CD14-positive monocyte (primary cell): ENCODE results near the gene PITHD1. TPM values are rescaled to one million over a fixed set of nuclear protein-coding genes. Genes with fewer than 3 reads are reported as not detected.
"Not testable (repeated sequence)": the region's sequence is repeated elsewhere in the genome, so short reads cannot be mapped to it uniquely, and the experiment has no call there.

Experiments used
- DNase-seq, 3 donors: peaks; one replicate each; pipeline ENCODE4 v3.0.0-alpha.2; 2011 to 2022
- H2AFZ ChIP-seq: 2 replicates; pipeline ENCODE4 v1.6.0; 2012; ENCODE audit warnings: mild to moderate bottlenecking, low read depth, low read length, inconsistent platforms; ENCODE audit not compliant: insufficient read depth, poor library complexity, severe bottlenecking
- H3K27ac ChIP-seq, 2 donors: 1 replicate in 1 of 2; 2 replicates in 1 of 2; pipeline ENCODE4 v1.5.1; 2012 to 2013; ENCODE audit warnings: low read length in 2 of 2, control low read depth in 1 of 2, inconsistent platforms in 1 of 2, low read depth in 1 of 2, mild to moderate bottlenecking in 1 of 2
- H3K27me3 ChIP-seq, 2 donors: one replicate each; pipeline versions ENCODE4 v1.6.0 to v1.6.1; 2011 to 2013; ENCODE audit warnings: low read length in 2 of 2; ENCODE audit not compliant: control insufficient read depth in 2 of 2, insufficient read depth in 2 of 2
- H3K36me3 ChIP-seq, 2 donors: replicated peaks in 1 of 2; 1 replicate in 1 of 2; 2 replicates in 1 of 2; pipeline versions ENCODE4 v1.5.1 to v1.6.1; 2012 to 2013; ENCODE audit warnings: low read length in 2 of 2, control low read depth in 1 of 2, inconsistent platforms in 1 of 2, mild to moderate bottlenecking in 1 of 2; ENCODE audit not compliant: insufficient read depth in 2 of 2, control insufficient read depth in 1 of 2
- H3K4me1 ChIP-seq, 2 donors: 1 replicate in 1 of 2; 2 replicates in 1 of 2; pipeline versions ENCODE4 v1.5.1 to v1.6.1; 2012 to 2013; ENCODE audit warnings: low read length in 2 of 2, control low read depth in 1 of 2, inconsistent platforms in 1 of 2, mild to moderate bottlenecking in 1 of 2, moderate library complexity in 1 of 2; ENCODE audit not compliant: insufficient read depth in 2 of 2, control insufficient read depth in 1 of 2
- H3K4me2 ChIP-seq: replicated peaks from 2 replicates; pipeline ENCODE3; 2012; ENCODE audit warnings: low read length, moderate library complexity, mild to moderate bottlenecking; ENCODE audit not compliant: poor library complexity, severe bottlenecking; ENCODE audit errors: extremely low read depth
- H3K4me3 ChIP-seq, 3 experiments: fragments of 200-600 bp in 1 of 3; sonication (generic) in 1 of 3; replicated peaks in 1 of 3; 1 replicate in 2 of 3; 2 replicates in 1 of 3; pipeline ENCODE4 v1.5.1; 2011 to 2013; ENCODE audit warnings: low read length in 3 of 3, mild to moderate bottlenecking in 3 of 3, control low read depth in 2 of 3, low read depth in 2 of 3, inconsistent platforms in 1 of 3, moderate library complexity in 1 of 3
- H3K79me2 ChIP-seq: 2 replicates; pipeline ENCODE4 v1.6.0; 2012; ENCODE audit warnings: mild to moderate bottlenecking, control low read depth, inconsistent platforms, low read length, moderate library complexity; ENCODE audit not compliant: insufficient read depth
- H3K9ac ChIP-seq: 2 replicates; pipeline ENCODE4 v1.6.0; 2017; ENCODE audit warnings: low read length, mild to moderate bottlenecking; ENCODE audit not compliant: insufficient read depth, poor library complexity, severe bottlenecking
- H3K9me3 ChIP-seq, 2 donors: replicated peaks in 1 of 2; 1 replicate in 1 of 2; 2 replicates in 1 of 2; pipeline versions ENCODE4 v1.5.1 to v1.6.1; 2012 to 2013; ENCODE audit warnings: low read length in 2 of 2, control low read depth in 1 of 2; ENCODE audit not compliant: control insufficient read depth in 1 of 2, insufficient read depth in 1 of 2
- H4K20me1 ChIP-seq: 2 replicates; pipeline ENCODE4 v1.6.0; 2012; ENCODE audit warnings: mild to moderate bottlenecking, low read length, control low read depth, moderate library complexity; ENCODE audit not compliant: insufficient read depth
- H3K27ac Mint-ChIP-seq, 7 donors: one replicate each; pipeline ENCODE4 v1.8.0; 2020; ENCODE audit warnings: mild to moderate bottlenecking in 7 of 7, mixed read lengths in 7 of 7, moderate library complexity in 6 of 7, inconsistent platforms in 2 of 7
- H3K27me3 Mint-ChIP-seq, 3 donors: one replicate each; pipeline ENCODE4 v1.8.0; 2021 to 2022; ENCODE audit warnings: low read depth in 3 of 3, mild to moderate bottlenecking in 3 of 3, mixed read lengths in 3 of 3, moderate library complexity in 3 of 3, inconsistent platforms in 1 of 3
- H3K36me3 Mint-ChIP-seq, 2 donors: one replicate each; pipeline ENCODE4 v1.8.0; 2020; ENCODE audit warnings: mixed read lengths in 2 of 2, inconsistent platforms in 1 of 2, mild to moderate bottlenecking in 1 of 2
- H3K4me1 Mint-ChIP-seq: one replicate; pipeline ENCODE4 v1.8.0; 2020; ENCODE audit warnings: mild to moderate bottlenecking, mixed read lengths
- H3K4me3 Mint-ChIP-seq, 2 donors: one replicate each; pipeline ENCODE4 v1.8.0; 2020; ENCODE audit warnings: mild to moderate bottlenecking in 2 of 2, mixed read lengths in 2 of 2, moderate library complexity in 1 of 2
- H3K9me3 Mint-ChIP-seq, 7 donors: one replicate each; pipeline ENCODE4 v1.8.0; 2020 to 2022; ENCODE audit warnings: mixed read lengths in 7 of 7, mild to moderate bottlenecking in 6 of 7, moderate library complexity in 6 of 7, inconsistent platforms in 2 of 7
- CTCF ChIP-seq: fragments of 200-600 bp; IDR thresholded peaks from one replicate; pipeline ENCODE4 v1.8.0; 2022; ENCODE audit warnings: antibody characterized with exemption, mild to moderate bottlenecking
- WGBS: methylation state at CpG from one replicate; pipeline ENCODE4 v1.1.5; 2013; ENCODE audit warnings: missing lambda C conversion rate; ENCODE audit not compliant: insufficient coverage; 5-methylcytosine and 5-hydroxymethylcytosine counted together
- intact Hi-C, 2 donors: fragments of 100-400 bp; cut with micrococcal nuclease; formaldehyde crosslinking; loops; one replicate each; pipeline versions ENCODE4 v1.15.0 to v1.15.1; 2023
- polyA plus RNA-seq, 3 donors: library from polyadenylated mRNA; depleted of rRNA in 1 of 3; unstranded in 2 of 3; stranded (reverse) in 1 of 3; fragments of 300-500 nt in 2 of 3; fragments of >200 nt in 1 of 3; fragmentation: Illumina TruSeq in 2 of 3; gene quantifications; 1 replicate in 2 of 3; 2 replicates in 1 of 3; pipeline ENCODE4 v1.2.3, GENCODE V29; 2012 to 2021

PITHD1 gene
- polyA plus RNA-seq, 3 donors = 20.8 to 40.8 (median 29.9) TPM

DNA sequence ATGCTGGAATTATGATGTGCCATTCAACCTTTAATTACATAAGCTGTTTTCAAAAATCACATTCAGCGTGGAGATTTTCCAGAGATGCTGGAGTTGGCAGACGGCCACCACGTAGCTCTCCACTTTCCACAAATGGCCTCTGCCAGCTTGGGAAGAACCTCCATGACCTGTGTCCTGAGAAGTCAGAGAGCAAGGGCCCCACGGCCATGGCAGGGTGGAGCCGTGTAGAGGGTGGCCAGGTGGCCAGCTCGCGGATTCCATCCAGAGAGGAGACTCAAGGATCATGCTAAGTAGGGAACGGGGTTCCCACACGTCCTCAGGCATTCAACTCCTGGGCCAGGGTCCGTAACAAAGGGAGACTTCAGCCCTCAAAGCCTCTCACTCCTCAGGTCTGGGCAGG lies 23.7 kb downstream of the PITHD1 start:
- Histone ChIP-seq H3K36me3 (peaks cover 11 to 46% of the 10 kb centered on the region in 2 donors), H3K9ac (no peak overlapping the region), H3K9me3 (no peaks in the 10 kb centered on the region), H3K4me2 (peak overlapping the region; percentile 98), H3K27me3 (no peaks in the 10 kb centered on the region), H2AFZ (no peak overlapping the region), H4K20me1 (no peaks in the 10 kb centered on the region), H3K4me3 (peak overlapping the region in 1 of 3 experiments; percentile 85), H3K27ac (peak overlapping the region in 1 of 2 donors; percentile 97), H3K79me2 (peaks cover 5% of the 10 kb centered on the region), H3K4me1 (peaks cover 51 to 61% of the 10 kb centered on the region in 2 donors)
- no peak for TF ChIP-seq CTCF
- WGBS = 88% methylated on average over 5 of the region's 10 CpGs
- H3K27ac Mint-ChIP-seq = peak overlapping the region in 3 of 7 donors; percentile 53 to 96 (median 92)
- H3K4me1 Mint-ChIP-seq = peaks cover 57% of the 10 kb centered on the region
- peaks cover 0 to 3% (median 3%) of the 10 kb centered on the region in 3 donors for H3K27me3 Mint-ChIP-seq
- H3K4me3 Mint-ChIP-seq = no peak overlapping the region
- DNase-seq = no peak
- intact Hi-C loops = loop anchor here (2.0 to 10.0 kb wide), 2 partner anchors 23 to 113 kb away; partner anchors contain the start of genes CNR2 (in 1 of the 2) and PITHD1 (in 1 of the 2)
- no peaks in the 10 kb centered on the region for H3K9me3 Mint-ChIP-seq
- H3K36me3 Mint-ChIP-seq = peaks cover 47 to 61% of the 10 kb centered on the region in 2 donors

DNA sequence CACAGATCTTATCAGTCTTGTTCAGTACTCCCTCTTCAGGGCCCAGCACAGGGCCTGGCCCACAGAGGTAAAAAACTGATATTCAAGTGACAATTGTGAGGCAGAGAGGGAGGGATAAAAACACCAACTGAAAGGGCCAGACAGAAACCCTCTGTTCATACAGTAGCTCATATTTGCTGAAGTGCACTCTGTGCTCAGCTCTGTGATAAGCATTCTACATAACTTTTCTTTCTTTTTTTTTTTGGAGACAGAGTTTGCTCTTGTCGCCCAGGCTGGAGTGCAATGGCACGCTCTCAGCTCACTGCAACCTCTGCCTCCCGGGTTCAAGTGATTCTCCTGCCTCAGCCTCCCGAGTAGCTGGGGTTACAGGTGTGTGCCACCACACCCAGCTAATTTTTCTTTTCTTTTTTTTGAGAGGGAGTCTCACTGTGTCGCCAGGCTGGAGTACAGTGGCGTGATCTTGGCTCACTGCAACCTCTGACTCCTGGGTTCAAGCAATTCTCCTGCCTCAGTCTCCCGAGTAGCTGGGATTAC lies 24.7 kb downstream of the PITHD1 start:
- H3K4me3 Mint-ChIP-seq, H3K4me3 ChIP-seq, H3K27me3 Mint-ChIP-seq, H3K9me3 ChIP-seq, H3K27me3 ChIP-seq, H4K20me1 ChIP-seq, H3K9ac ChIP-seq, H3K27ac ChIP-seq, H3K4me2 ChIP-seq, DNase-seq, H3K9me3 Mint-ChIP-seq, H2AFZ ChIP-seq, H3K79me2 ChIP-seq: not testable (repeated sequence)
- H3K36me3 ChIP-seq = peaks cover 3 to 37% of the 10 kb centered on the region in 2 donors
- peaks cover 61 to 71% of the 10 kb centered on the region in 2 donors for H3K4me1 ChIP-seq
- 100% methylated on average over 1 of the region's 7 CpGs for WGBS
- peaks cover 67% of the 10 kb centered on the region for H3K4me1 Mint-ChIP-seq
- H3K36me3 Mint-ChIP-seq = peaks cover 45 to 55% of the 10 kb centered on the region in 2 donors
- peak overlapping the region in 1 of 7 donors; percentile 40 for H3K27ac Mint-ChIP-seq
- intact Hi-C loops = loop anchor here in 1 of 2 donors (10.0 kb wide), 1 partner anchor 112 kb away; the partner anchor contains the start of gene CNR2
